Effector CD4-positive, alpha-beta T cell (primary cell): Measurements from ENCODE around the gene TNFAIP6.

ENCODE experiments used
- DNase-seq: peaks from one replicate; pipeline ENCODE4 v3.0.0-alpha.2; 2020

The TNFAIP6 gene

DNA sequence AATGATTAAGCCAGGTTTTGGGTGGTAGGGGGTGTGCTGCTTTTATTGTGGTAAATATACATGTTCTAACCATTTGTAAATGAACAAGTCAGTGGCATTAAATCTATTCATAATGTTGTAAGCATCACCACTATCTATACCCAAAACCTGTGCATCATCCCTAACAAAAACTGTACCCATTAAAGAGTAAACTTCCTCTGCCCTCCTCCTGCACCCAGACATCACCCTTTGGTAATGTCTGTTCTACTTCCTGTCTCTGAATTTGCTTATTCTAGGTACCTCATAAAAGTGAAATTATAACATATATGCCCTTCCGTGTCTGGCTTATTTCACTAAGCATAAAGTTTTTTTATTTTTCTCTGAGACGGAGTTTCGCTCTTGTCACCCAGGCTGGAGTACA is 66.4 kb downstream of the TNFAIP6 start:
- peak; percentile 11 for DNase-seq
